Activated naive CD8-positive, alpha-beta T cell treated with anti-CD3 and anti-CD28 coated beads, Interleukin-2, amount 10 ng/mL, durations not matched to agents 7 days and 5 days (primary cell): ENCODE measurements around the gene SEC16A. TPM values are rescaled to one million over a fixed set of nuclear protein-coding genes. Genes with fewer than 3 reads are reported as not detected.
A peak's percentile ranks its signal among the peaks of the same experiment; 100 is the strongest.
"Not testable (repeated sequence)": the region's sequence is repeated elsewhere in the genome, so short reads cannot be mapped to it uniquely, and the experiment has no call there.

Experiments used
- ATAC-seq: fragments of 150-1000 bp; cut with Tn5 transposase; one replicate; pipeline ENCODE4 v1.10.0; 2021; ENCODE audit warnings: low read depth, moderate library complexity
- POLR2A ChIA-PET: fragments of 350-600 bp; sonication (Branson Sonifier 250); formaldehyde crosslinking; loops from one replicate; lab custom pipeline; 2021; ENCODE audit warnings: antibody characterized with exemption; lab: Charles Lee
- DNase-seq: peaks from one replicate; pipeline ENCODE4 v3.0.0; 2021
- H3K27ac Mint-ChIP-seq: one replicate; pipeline ENCODE4 v1.8.0; 2022; ENCODE audit warnings: mild to moderate bottlenecking, mixed read lengths
- H3K27me3 Mint-ChIP-seq: one replicate; pipeline ENCODE4 v1.8.0; 2022; ENCODE audit warnings: mild to moderate bottlenecking, moderate library complexity, mixed read lengths
- H3K36me3 Mint-ChIP-seq: one replicate; pipeline ENCODE4 v1.8.0; 2021; ENCODE audit warnings: mild to moderate bottlenecking, mixed read lengths
- H3K4me1 Mint-ChIP-seq: one replicate; pipeline ENCODE4 v1.8.0; 2021; ENCODE audit warnings: mixed read lengths
- H3K4me3 Mint-ChIP-seq: one replicate; pipeline ENCODE4 v1.8.0; 2022; ENCODE audit warnings: mild to moderate bottlenecking, moderate library complexity, mixed read lengths
- H3K9me3 Mint-ChIP-seq: one replicate; pipeline ENCODE4 v1.8.0; 2021; ENCODE audit warnings: mixed read lengths
- total RNA-seq, 2 experiments: library from RNA; stranded (reverse); gene quantifications; one replicate each; pipeline ENCODE4 v1.2.3, GENCODE V29; 2021

The SEC16A gene
- total RNA-seq, 2 experiments from 2014 or later, result 88.0 to 90.2 TPM

- no peak for DNase-seq
- Mint-ChIP-seq H3K27me3 (no peaks in the 10 kb centered on the region), H3K36me3 (no peaks in the 10 kb centered on the region), H3K27ac (no peak overlapping the region), H3K9me3 (no peaks in the 10 kb centered on the region), H3K4me1 (peaks cover 21% of the 10 kb centered on the region), H3K4me3 (peak overlapping the region; percentile 83)
- no peak for ATAC-seq
- POLR2A ChIA-PET, result no interaction called here
Measured at GRCh38 chr9:136437430-136437829, 45.4 kb downstream of the SEC16A start.

- no peak overlapping the region for H3K4me3 Mint-ChIP-seq
- H3K4me1 Mint-ChIP-seq, result peaks cover 21% of the 10 kb centered on the region
- POLR2A ChIA-PET, result no interaction called here
- H3K27ac Mint-ChIP-seq, result no peak overlapping the region
- no peaks in the 10 kb centered on the region for H3K36me3 Mint-ChIP-seq
- no peak for DNase-seq
- no peaks in the 10 kb centered on the region for H3K9me3 Mint-ChIP-seq
- no peak for ATAC-seq
- no peaks in the 10 kb centered on the region for H3K27me3 Mint-ChIP-seq
Measured at GRCh38 chr9:136436055-136436634, 46.7 kb downstream of the SEC16A start.

GRCh38 chr9:136434580-136435169, 48.2 kb downstream of the SEC16A start:
- no peak overlapping the region for H3K4me3 Mint-ChIP-seq
- H3K4me1 Mint-ChIP-seq, result peaks cover 21% of the 10 kb centered on the region
- no peak overlapping the region for H3K27ac Mint-ChIP-seq
- DNase-seq (no peak), ATAC-seq (no peak)
- POLR2A ChIA-PET, result no interaction called here
- H3K9me3 Mint-ChIP-seq, result no peaks in the 10 kb centered on the region
- H3K27me3 Mint-ChIP-seq, result no peaks in the 10 kb centered on the region
- H3K36me3 Mint-ChIP-seq, result no peaks in the 10 kb centered on the region

- Mint-ChIP-seq H3K36me3 (no peaks in the 10 kb centered on the region), H3K9me3 (no peaks in the 10 kb centered on the region), H3K27me3 (no peaks in the 10 kb centered on the region), H3K4me3 (no peak overlapping the region), H3K27ac (no peak overlapping the region), H3K4me1 (peaks cover 21% of the 10 kb centered on the region)
- DNase-seq (no peak), ATAC-seq (no peak)
- POLR2A ChIA-PET, result no interaction called here
Measured at GRCh38 chr9:136433849-136434579, 48.8 kb downstream of the SEC16A start.

- no peaks in the 10 kb centered on the region for H3K9me3 Mint-ChIP-seq
- no peak overlapping the region for H3K27ac Mint-ChIP-seq
- DNase-seq (no peak), ATAC-seq (no peak)
- no peaks in the 10 kb centered on the region for H3K36me3 Mint-ChIP-seq
- H3K27me3 Mint-ChIP-seq, result no peaks in the 10 kb centered on the region
- peaks cover 19% of the 10 kb centered on the region for H3K4me1 Mint-ChIP-seq
- POLR2A ChIA-PET, result no interaction called here
- no peak overlapping the region for H3K4me3 Mint-ChIP-seq
Measured at GRCh38 chr9:136433043-136433715, 49.7 kb downstream of the SEC16A start.

- Mint-ChIP-seq H3K27ac (no peak overlapping the region), H3K4me1 (peaks cover 14% of the 10 kb centered on the region), H3K27me3 (no peaks in the 10 kb centered on the region), H3K4me3 (no peak overlapping the region), H3K9me3 (no peaks in the 10 kb centered on the region), H3K36me3 (no peaks in the 10 kb centered on the region)
- POLR2A ChIA-PET, result no interaction called here
- ATAC-seq (no peak), DNase-seq (no peak)
Measured at GRCh38 chr9:136432591-136432990, 50.2 kb downstream of the SEC16A start.

- no peak for ATAC-seq
- Mint-ChIP-seq H3K4me3 (no peak overlapping the region), H3K4me1 (peaks cover 7% of the 10 kb centered on the region), H3K36me3 (no peaks in the 10 kb centered on the region), H3K27me3 (no peaks in the 10 kb centered on the region), H3K9me3 (no peaks in the 10 kb centered on the region), H3K27ac (no peak overlapping the region)
- POLR2A ChIA-PET, result no interaction called here
- DNase-seq, result no peak
Measured at GRCh38 chr9:136431782-136432350, 51.0 kb downstream of the SEC16A start.

- H3K4me1 Mint-ChIP-seq, result no peaks in the 10 kb centered on the region
- no peaks in the 10 kb centered on the region for H3K36me3 Mint-ChIP-seq
- ATAC-seq (no peak), DNase-seq (no peak)
- no peaks in the 10 kb centered on the region for H3K27me3 Mint-ChIP-seq
- POLR2A ChIA-PET, result no interaction called here
- no peak overlapping the region for H3K27ac Mint-ChIP-seq
- H3K9me3 Mint-ChIP-seq, result no peaks in the 10 kb centered on the region
- no peak overlapping the region for H3K4me3 Mint-ChIP-seq
Measured at GRCh38 chr9:136430588-136431234, 52.1 kb downstream of the SEC16A start.

- Mint-ChIP-seq H3K27ac (no peak overlapping the region), H3K36me3 (peaks cover 1% of the 10 kb centered on the region), H3K27me3 (no peaks in the 10 kb centered on the region), H3K4me1 (no peaks in the 10 kb centered on the region), H3K9me3 (no peaks in the 10 kb centered on the region), H3K4me3 (no peak overlapping the region)
- POLR2A ChIA-PET, result interaction anchor here (0.7 kb wide), 1 partner anchor 9 kb away, joined by 3 read pairs; no protein-coding TSS in a partner anchor
- DNase-seq, result no peak
- no peak for ATAC-seq
Measured at GRCh38 chr9:136429683-136430491, 53.0 kb downstream of the SEC16A start.

GRCh38 chr9:136429075-136429628, 53.7 kb downstream of the SEC16A start:
- peak; percentile 8 for ATAC-seq
- H3K9me3 Mint-ChIP-seq, result no peaks in the 10 kb centered on the region
- no peak overlapping the region for H3K4me3 Mint-ChIP-seq
- H3K36me3 Mint-ChIP-seq, result peaks cover 1% of the 10 kb centered on the region
- no peaks in the 10 kb centered on the region for H3K4me1 Mint-ChIP-seq
- no peak for DNase-seq
- no peaks in the 10 kb centered on the region for H3K27me3 Mint-ChIP-seq
- no peak overlapping the region for H3K27ac Mint-ChIP-seq
- POLR2A ChIA-PET, result interaction anchor here (0.7 kb wide), 1 partner anchor 10 kb away, joined by 3 read pairs; no protein-coding TSS in a partner anchor

- no peaks in the 10 kb centered on the region for H3K9me3 Mint-ChIP-seq
- DNase-seq (no peak), ATAC-seq (no peak)
- H3K36me3 Mint-ChIP-seq, result peaks cover 1% of the 10 kb centered on the region
- H3K27ac Mint-ChIP-seq, result no peak overlapping the region
- H3K27me3 Mint-ChIP-seq, result no peaks in the 10 kb centered on the region
- POLR2A ChIA-PET, result interaction anchor here (0.7 kb wide), 1 partner anchor 56 kb away, joined by 3 read pairs; no protein-coding TSS in a partner anchor
- H3K4me1 Mint-ChIP-seq, result no peaks in the 10 kb centered on the region
- no peak overlapping the region for H3K4me3 Mint-ChIP-seq
Measured at GRCh38 chr9:136426787-136427186, 56.1 kb downstream of the SEC16A start.

GRCh38 chr9:136425367-136425766, 57.5 kb downstream of the SEC16A start:
- peak overlapping the region; percentile 36 for H3K27ac Mint-ChIP-seq
- H3K4me3 Mint-ChIP-seq, H3K36me3 Mint-ChIP-seq, DNase-seq, H3K9me3 Mint-ChIP-seq, ATAC-seq, H3K27me3 Mint-ChIP-seq, POLR2A ChIA-PET, H3K4me1 Mint-ChIP-seq: not testable (repeated sequence)
